HG03039 (cell line): ENCODE data around the gene TRAF3.

Experiments
- ATAC-seq: cut with Tn5 transposase; IDR thresholded peaks from one replicate; pipeline ENCODE4 v1.9.1; 2021; ENCODE audit warnings: mild to moderate bottlenecking, moderate library complexity; ENCODE audit not compliant: unreplicated experiment

Gene TRAF3

GRCh38 chr14:102776761-102777710 lies at the start of gene TRAF3:
Gene TRAF3, plus strand, starts transcription at chr14:102777449. Its CDS starts 92,753 bp downstream, at chr14:102870202.
- ATAC-seq, result peak; percentile 49

GRCh38 chr14:102728501-102728900 lies 48.7 kb upstream of the TRAF3 start:
- no peak for ATAC-seq

- no peak for ATAC-seq
These were observed 48.0 kb upstream of the TRAF3 start for GRCh38 chr14:102729268-102729667.

GRCh38 chr14:102729825-102730224 lies 47.4 kb upstream of the TRAF3 start:
- ATAC-seq, result no peak

- ATAC-seq, result no peak
These were observed 46.0 kb upstream of the TRAF3 start for GRCh38 chr14:102731101-102731870.

GRCh38 chr14:102731871-102732800 lies 45.1 kb upstream of the TRAF3 start:
- no peak for ATAC-seq

- ATAC-seq, result no peak
These were observed 44.3 kb upstream of the TRAF3 start for GRCh38 chr14:102732924-102733323.

GRCh38 chr14:102733326-102733725 lies 43.9 kb upstream of the TRAF3 start:
- ATAC-seq, result no peak

GRCh38 chr14:102734436-102734835 lies 42.8 kb upstream of the TRAF3 start:
- no peak for ATAC-seq

- ATAC-seq, result no peak
These were observed 40.3 kb upstream of the TRAF3 start for GRCh38 chr14:102736956-102737355.

GRCh38 chr14:102737402-102738372 lies 39.6 kb upstream of the TRAF3 start:
- no peak for ATAC-seq

- ATAC-seq, result no peak
These were observed 38.7 kb upstream of the TRAF3 start for GRCh38 chr14:102738373-102739189.

- no peak for ATAC-seq
These were observed 38.1 kb upstream of the TRAF3 start for GRCh38 chr14:102739190-102739469.

- ATAC-seq, result no peak
These were observed 30.4 kb upstream of the TRAF3 start for GRCh38 chr14:102746634-102747438.

- no peak for ATAC-seq
These were observed 28.4 kb upstream of the TRAF3 start for GRCh38 chr14:102748806-102749205.

GRCh38 chr14:102749393-102750305 lies 27.6 kb upstream of the TRAF3 start:
- ATAC-seq, result no peak

GRCh38 chr14:102750376-102750775 lies 26.9 kb upstream of the TRAF3 start:
- no peak for ATAC-seq
